ENCODE data around the gene CHST3.

CHST3 gene

DNA sequence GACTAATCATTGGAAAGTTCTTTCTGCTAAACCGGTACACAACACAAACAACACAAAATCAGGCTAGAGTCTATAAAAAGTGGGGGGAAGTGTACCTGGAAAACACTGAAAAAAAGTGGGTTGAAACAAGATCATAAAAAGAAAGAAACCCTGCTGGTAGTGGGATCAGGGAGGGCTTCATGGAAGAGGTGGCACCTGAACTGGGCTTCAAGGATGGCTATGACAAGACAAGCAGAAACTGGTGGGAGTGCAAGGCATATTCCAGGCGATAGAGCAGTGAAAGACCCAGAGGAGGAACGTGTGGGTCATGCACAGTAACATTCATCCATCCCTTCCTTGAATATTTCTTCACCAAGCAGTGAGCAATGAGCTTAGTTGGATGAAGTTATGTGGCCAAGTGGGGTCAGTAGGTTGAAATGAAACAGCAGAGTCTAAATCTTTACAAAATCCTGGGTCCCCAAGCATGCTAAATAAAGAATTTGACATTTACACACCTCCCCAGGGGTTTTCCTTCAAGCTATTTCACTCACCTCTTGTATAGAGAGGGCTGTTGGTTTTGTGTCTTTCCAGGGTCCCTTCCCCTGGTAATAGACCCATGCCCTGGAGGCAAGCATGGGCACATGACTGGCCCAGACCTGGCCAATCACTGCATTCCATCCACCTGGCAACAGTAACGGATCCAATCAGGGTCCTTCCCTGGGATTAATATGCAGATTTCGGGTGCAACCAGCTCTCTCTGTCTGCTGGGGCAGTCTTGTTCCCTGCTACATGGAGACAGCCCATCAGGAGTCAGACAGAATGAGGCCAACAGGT is 86.0 kb downstream of the CHST3 start:
- Histone ChIP-seq H3K4me3 (ENCODE audit: low read length) (no peak overlapping the region), H2AFZ (ENCODE audit: low read depth, low read length) (no peak overlapping the region), H3K9me3 (ENCODE audit: insufficient read depth, low read length) (no peaks in the 10 kb centered on the region), H4K20me1 (ENCODE audit: insufficient read depth, low read length) (no peaks in the 10 kb centered on the region), H3K36me3 (replicated peaks; ENCODE audit: low read depth, low read length) (no peaks in the 10 kb centered on the region), H3K27ac (ENCODE audit: low read length) (no peak overlapping the region), H3K79me2 (ENCODE audit: low read length) (no peaks in the 10 kb centered on the region), H3K4me2 (ENCODE audit: low read length) (no peak overlapping the region), H3K27me3 (ENCODE audit: low read depth, low read length) (no peaks in the 10 kb centered on the region), H3K9ac (ENCODE audit: low read length) (no peak overlapping the region), H3K4me1 (ENCODE audit: low read length) (peaks cover 16% of the 10 kb centered on the region)
- TF ChIP-seq EZH2phosphoT487 (IDR thresholded peaks at IDR 0.05; ENCODE audit: low read depth), result no peak
- TF ChIP-seq, protein P1, sequence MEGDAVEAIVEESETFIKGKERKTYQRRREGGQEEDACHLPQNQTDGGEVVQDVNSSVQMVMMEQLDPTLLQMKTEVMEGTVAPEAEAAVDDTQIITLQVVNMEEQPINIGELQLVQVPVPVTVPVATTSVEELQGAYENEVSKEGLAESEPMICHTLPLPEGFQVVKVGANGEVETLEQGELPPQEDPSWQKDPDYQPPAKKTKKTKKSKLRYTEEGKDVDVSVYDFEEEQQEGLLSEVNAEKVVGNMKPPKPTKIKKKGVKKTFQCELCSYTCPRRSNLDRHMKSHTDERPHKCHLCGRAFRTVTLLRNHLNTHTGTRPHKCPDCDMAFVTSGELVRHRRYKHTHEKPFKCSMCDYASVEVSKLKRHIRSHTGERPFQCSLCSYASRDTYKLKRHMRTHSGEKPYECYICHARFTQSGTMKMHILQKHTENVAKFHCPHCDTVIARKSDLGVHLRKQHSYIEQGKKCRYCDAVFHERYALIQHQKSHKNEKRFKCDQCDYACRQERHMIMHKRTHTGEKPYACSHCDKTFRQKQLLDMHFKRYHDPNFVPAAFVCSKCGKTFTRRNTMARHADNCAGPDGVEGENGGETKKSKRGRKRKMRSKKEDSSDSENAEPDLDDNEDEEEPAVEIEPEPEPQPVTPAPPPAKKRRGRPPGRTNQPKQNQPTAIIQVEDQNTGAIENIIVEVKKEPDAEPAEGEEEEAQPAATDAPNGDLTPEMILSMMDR (IDR thresholded peaks at IDR 0.05; ENCODE audit: low read depth, low read length), result no peak

DNA sequence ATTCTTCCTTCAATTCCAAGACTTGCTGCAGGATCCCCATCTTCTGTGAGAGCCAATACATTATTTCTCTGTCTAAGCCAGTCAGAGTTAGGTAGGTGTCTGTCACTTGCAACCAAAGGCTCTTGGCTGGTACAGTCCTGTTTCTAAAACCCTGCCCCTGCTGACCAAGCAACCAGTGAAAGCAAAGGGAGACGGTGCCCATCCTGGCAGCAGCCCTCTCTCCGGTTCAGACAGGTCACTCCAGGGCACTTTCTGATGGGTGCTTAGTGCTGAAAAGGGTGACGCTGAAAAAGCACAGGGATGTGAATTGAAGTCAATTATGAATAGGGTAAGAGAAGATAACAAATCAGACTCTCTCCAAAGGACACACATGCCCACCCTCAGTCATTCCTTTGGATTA is 86.7 kb downstream of the CHST3 start:
- no peak overlapping the region for H3K9ac ChIP-seq (ENCODE audit: low read length)
- no peaks in the 10 kb centered on the region for H3K27me3 ChIP-seq (ENCODE audit: low read depth, low read length)
- H4K20me1 ChIP-seq (ENCODE audit: insufficient read depth, low read length), result no peaks in the 10 kb centered on the region
- no peak overlapping the region for H3K27ac ChIP-seq (ENCODE audit: low read length)
- H3K4me2 ChIP-seq (ENCODE audit: low read length), result no peak overlapping the region
- H2AFZ ChIP-seq (ENCODE audit: low read depth, low read length), result no peak overlapping the region
- no peaks in the 10 kb centered on the region for H3K36me3 ChIP-seq (replicated peaks; ENCODE audit: low read depth, low read length)
- peaks cover 23% of the 10 kb centered on the region for H3K4me1 ChIP-seq (ENCODE audit: low read length)
- TF ChIP-seq, protein P1 (IDR thresholded peaks at IDR 0.05; ENCODE audit: low read depth, low read length), result no peak
- no peaks in the 10 kb centered on the region for H3K9me3 ChIP-seq (ENCODE audit: insufficient read depth, low read length)
- H3K79me2 ChIP-seq (ENCODE audit: low read length), result no peaks in the 10 kb centered on the region
- H3K4me3 ChIP-seq (ENCODE audit: low read length), result no peak overlapping the region

DNA sequence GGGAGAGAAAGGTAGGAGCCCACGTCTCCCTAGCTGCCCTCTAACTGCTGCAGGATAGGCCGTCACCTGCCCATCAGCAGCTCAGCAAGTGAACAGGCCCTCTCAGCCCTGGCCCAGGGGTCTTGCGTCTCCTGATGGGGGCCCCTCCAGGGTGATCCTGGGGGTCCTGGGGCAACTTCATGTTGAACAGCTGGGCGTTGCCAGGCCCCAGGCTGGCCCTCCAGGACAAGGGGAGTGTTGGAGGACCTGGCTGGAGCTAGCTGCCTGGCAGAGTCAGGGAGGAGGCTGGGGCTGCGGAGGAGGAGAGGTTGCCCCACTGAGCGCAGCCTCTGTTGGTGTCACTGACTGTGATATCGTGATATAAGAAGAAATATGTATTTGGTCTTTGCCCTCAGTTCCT is 89.5 kb downstream of the CHST3 start:
- Histone ChIP-seq H3K4me1 (ENCODE audit: low read length) (peaks cover 24% of the 10 kb centered on the region), H3K4me3 (ENCODE audit: low read length) (no peak overlapping the region), H4K20me1 (ENCODE audit: insufficient read depth, low read length) (no peaks in the 10 kb centered on the region), H3K9ac (ENCODE audit: low read length) (no peak overlapping the region), H3K27ac (ENCODE audit: low read length) (no peak overlapping the region), H3K36me3 (replicated peaks; ENCODE audit: low read depth, low read length) (no peaks in the 10 kb centered on the region), H3K79me2 (ENCODE audit: low read length) (no peaks in the 10 kb centered on the region), H3K4me2 (ENCODE audit: low read length) (no peak overlapping the region), H3K9me3 (ENCODE audit: insufficient read depth, low read length) (no peaks in the 10 kb centered on the region), H2AFZ (ENCODE audit: low read depth, low read length) (no peak overlapping the region), H3K27me3 (ENCODE audit: low read depth, low read length) (no peaks in the 10 kb centered on the region)
- no peak for TF ChIP-seq EZH2phosphoT487 (IDR thresholded peaks at IDR 0.05; ENCODE audit: low read depth)
- TF ChIP-seq, protein P1 (IDR thresholded peaks at IDR 0.05; ENCODE audit: low read depth, low read length), result no peak

DNA sequence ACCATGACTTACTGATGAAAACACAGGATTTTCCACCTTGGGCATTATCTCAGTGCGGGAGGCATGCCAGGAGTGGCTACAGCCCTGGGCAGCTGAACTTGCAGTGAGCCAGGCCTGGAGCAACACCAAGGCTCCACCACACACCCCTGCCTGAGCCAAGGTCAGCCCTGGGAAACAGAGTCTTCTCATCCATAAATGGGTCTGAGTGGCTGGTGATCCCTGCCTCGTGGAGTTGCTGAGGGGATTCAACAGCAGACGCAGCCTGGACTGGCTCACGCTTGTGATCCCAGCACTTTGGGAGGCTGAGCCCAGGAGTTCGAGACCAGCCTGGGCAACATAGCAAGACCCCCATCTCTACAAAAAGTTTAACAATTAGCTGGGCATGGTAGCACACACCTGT is 91.9 kb downstream of the CHST3 start:
- no peak overlapping the region for H2AFZ ChIP-seq (ENCODE audit: low read depth, low read length)
- peaks cover 40% of the 10 kb centered on the region for H3K4me1 ChIP-seq (ENCODE audit: low read length)
- H3K36me3 ChIP-seq (replicated peaks; ENCODE audit: low read depth, low read length), result no peaks in the 10 kb centered on the region
- TF ChIP-seq, protein P1 (IDR thresholded peaks at IDR 0.05; ENCODE audit: low read depth, low read length), result no peak
- TF ChIP-seq EZH2phosphoT487 (IDR thresholded peaks at IDR 0.05; ENCODE audit: low read depth), result no peak
- H3K4me2 ChIP-seq (ENCODE audit: low read length), result no peak overlapping the region
- no peak overlapping the region for H3K4me3 ChIP-seq (ENCODE audit: low read length)
- H3K27me3 ChIP-seq (ENCODE audit: low read depth, low read length), result no peaks in the 10 kb centered on the region
- H3K9me3 ChIP-seq (ENCODE audit: insufficient read depth, low read length), result no peaks in the 10 kb centered on the region
- no peaks in the 10 kb centered on the region for H3K79me2 ChIP-seq (ENCODE audit: low read length)
- H4K20me1 ChIP-seq (ENCODE audit: insufficient read depth, low read length), result no peaks in the 10 kb centered on the region
- H3K9ac ChIP-seq (ENCODE audit: low read length), result no peak overlapping the region
- H3K27ac ChIP-seq (ENCODE audit: low read length), result no peak overlapping the region

All from OCI-LY3 (cell line).